Measurements from ENCODE around the gene POLG2.
"Not testable (repeated sequence)": the region's sequence is repeated elsewhere in the genome, so short reads cannot be mapped to it uniquely, and the experiment has no call there.

Gene POLG2

GRCh38 chr17:64441772-64442540 is 54.9 kb downstream of the POLG2 start:
- Histone ChIP-seq H3K4me1 (ENCODE audit: control insufficient read depth in 1 of 2, insufficient read depth in 2 of 2, low read length in 2 of 2) (no peaks in the 10 kb centered on the region), H3K4me3 (ENCODE audit: low read depth, low read length) (no peak overlapping the region), H3K27ac (ENCODE audit: low read depth, low read length) (no peak overlapping the region), H3K79me2 (ENCODE audit: control insufficient read depth, insufficient read depth, low read length, poor library complexity) (no peaks in the 10 kb centered on the region), H3K79me1 (ENCODE audit: low read length) (peaks cover 2% of the 10 kb centered on the region), H2AFZ (ENCODE audit: insufficient read depth, low read length, poor library complexity) (no peak overlapping the region), H3K36me3 (ENCODE audit: control insufficient read depth in 1 of 2, insufficient read depth in 2 of 2, low read length in 2 of 2) (no peaks in the 10 kb centered on the region), H4K8ac (ENCODE audit: low read depth, low read length) (no peak overlapping the region), H4K91ac (ENCODE audit: low read depth, low read length) (no peak overlapping the region), H3K14ac (ENCODE audit: low read length) (no peak overlapping the region), H3K23ac (ENCODE audit: low read length) (no peak overlapping the region), H2BK5ac (ENCODE audit: low read depth, low read length, poor library complexity) (no peak overlapping the region), H2BK12ac (ENCODE audit: low read length) (no peak overlapping the region), H3K18ac (ENCODE audit: low read length) (no peak overlapping the region), H2BK120ac (ENCODE audit: insufficient read depth, low read length, poor library complexity) (no peak overlapping the region), H3K4ac (ENCODE audit: low read depth, low read length) (no peak overlapping the region), H3K9me3 (ENCODE audit: insufficient read depth, low read depth, low read length) (peaks cover 9% of the 10 kb centered on the region), H3K27me3 (ENCODE audit: insufficient read depth, low read length) (no peaks in the 10 kb centered on the region), H3K9ac (ENCODE audit: low read length) (no peak overlapping the region), H3K4me2 (ENCODE audit: low read length) (no peak overlapping the region), H2AK5ac (ENCODE audit: low read length) (no peak overlapping the region), H4K12ac (ENCODE audit: low read depth, low read length) (no peak overlapping the region)
- peak; percentile 56 to 71 for DNase-seq
- WGBS (ENCODE audit: extremely low coverage, insufficient coverage, insufficient read length), result no CpG with 5 or more reads among the region's 10 CpGs

GRCh38 chr17:64439956-64440355 is 56.9 kb downstream of the POLG2 start:
- Histone ChIP-seq H3K4me3 (ENCODE audit: low read depth, low read length) (no peak overlapping the region), H2BK5ac (ENCODE audit: low read depth, low read length, poor library complexity) (no peak overlapping the region), H3K4me2 (ENCODE audit: low read length) (no peak overlapping the region), H3K14ac (ENCODE audit: low read length) (no peak overlapping the region), H3K79me1 (ENCODE audit: low read length) (peaks cover 2% of the 10 kb centered on the region), H3K18ac (ENCODE audit: low read length) (no peak overlapping the region), H3K4me1 (ENCODE audit: control insufficient read depth in 1 of 2, insufficient read depth in 2 of 2, low read length in 2 of 2) (no peaks in the 10 kb centered on the region), H2BK12ac (ENCODE audit: low read length) (no peak overlapping the region), H2BK120ac (ENCODE audit: insufficient read depth, low read length, poor library complexity) (no peak overlapping the region), H2AFZ (ENCODE audit: insufficient read depth, low read length, poor library complexity) (no peak overlapping the region), H4K8ac (ENCODE audit: low read depth, low read length) (no peak overlapping the region), H3K4ac (ENCODE audit: low read depth, low read length) (no peak overlapping the region), H3K36me3 (ENCODE audit: control insufficient read depth in 1 of 2, insufficient read depth in 2 of 2, low read length in 2 of 2) (no peaks in the 10 kb centered on the region), H4K91ac (ENCODE audit: low read depth, low read length) (no peak overlapping the region), H3K9ac (ENCODE audit: low read length) (no peak overlapping the region), H3K9me3 (ENCODE audit: insufficient read depth, low read depth, low read length) (peaks cover 9% of the 10 kb centered on the region), H2AK5ac (ENCODE audit: low read length) (no peak overlapping the region), H3K27me3 (ENCODE audit: insufficient read depth, low read length) (no peaks in the 10 kb centered on the region), H3K23ac (ENCODE audit: low read length) (no peak overlapping the region), H3K27ac (ENCODE audit: low read depth, low read length) (no peak overlapping the region), H4K12ac (ENCODE audit: low read depth, low read length) (no peak overlapping the region), H3K79me2 (ENCODE audit: control insufficient read depth, insufficient read depth, low read length, poor library complexity) (no peaks in the 10 kb centered on the region)
- WGBS (ENCODE audit: extremely low coverage, insufficient coverage, insufficient read length), result no CpG with 5 or more reads among the region's 2 CpGs
- DNase-seq, result no peak

- not testable (repeated sequence) for H3K79me1 ChIP-seq (ENCODE audit: low read length); H2AFZ ChIP-seq (ENCODE audit: insufficient read depth, low read length, poor library complexity); H3K18ac ChIP-seq (ENCODE audit: low read length); H3K14ac ChIP-seq (ENCODE audit: low read length); H4K8ac ChIP-seq (ENCODE audit: low read depth, low read length); H2AK5ac ChIP-seq (ENCODE audit: low read length); H2BK120ac ChIP-seq (ENCODE audit: insufficient read depth, low read length, poor library complexity); H3K27ac ChIP-seq (ENCODE audit: low read depth, low read length); H3K4ac ChIP-seq (ENCODE audit: low read depth, low read length); H3K23ac ChIP-seq (ENCODE audit: low read length); H3K79me2 ChIP-seq (ENCODE audit: control insufficient read depth, insufficient read depth, low read length, poor library complexity); H2BK5ac ChIP-seq (ENCODE audit: low read depth, low read length, poor library complexity); H3K4me2 ChIP-seq (ENCODE audit: low read length); H2BK12ac ChIP-seq (ENCODE audit: low read length); H3K27me3 ChIP-seq (ENCODE audit: insufficient read depth, low read length); H3K9ac ChIP-seq (ENCODE audit: low read length); H4K12ac ChIP-seq (ENCODE audit: low read depth, low read length); H3K36me3 ChIP-seq (ENCODE audit: control insufficient read depth in 1 of 2, insufficient read depth in 2 of 2, low read length in 2 of 2); H3K9me3 ChIP-seq (ENCODE audit: insufficient read depth, low read depth, low read length); H3K4me3 ChIP-seq (ENCODE audit: low read depth, low read length); H4K91ac ChIP-seq (ENCODE audit: low read depth, low read length); H3K4me1 ChIP-seq (ENCODE audit: control insufficient read depth in 1 of 2, insufficient read depth in 2 of 2, low read length in 2 of 2); DNase-seq
- no CpG with 5 or more reads among the region's 1 CpG for WGBS (ENCODE audit: extremely low coverage, insufficient coverage, insufficient read length)
Observed at GRCh38 chr17:64439521-64439920, 57.3 kb downstream of the POLG2 start.

GRCh38 chr17:64437944-64438525 is 58.8 kb downstream of the POLG2 start:
- no peak overlapping the region for H2BK5ac ChIP-seq (ENCODE audit: low read depth, low read length, poor library complexity)
- H3K27ac ChIP-seq (ENCODE audit: low read depth, low read length), result no peak overlapping the region
- no peak overlapping the region for H4K12ac ChIP-seq (ENCODE audit: low read depth, low read length)
- H3K4me3 ChIP-seq (ENCODE audit: low read depth, low read length), result no peak overlapping the region
- no peak overlapping the region for H3K4ac ChIP-seq (ENCODE audit: low read depth, low read length)
- no peak overlapping the region for H2AK5ac ChIP-seq (ENCODE audit: low read length)
- no peak overlapping the region for H2BK120ac ChIP-seq (ENCODE audit: insufficient read depth, low read length, poor library complexity)
- H3K27me3 ChIP-seq (ENCODE audit: insufficient read depth, low read length), result no peaks in the 10 kb centered on the region
- DNase-seq, result no peak
- no peak overlapping the region for H3K14ac ChIP-seq (ENCODE audit: low read length)
- no peak overlapping the region for H3K23ac ChIP-seq (ENCODE audit: low read length)
- no peak overlapping the region for H3K4me2 ChIP-seq (ENCODE audit: low read length)
- WGBS (ENCODE audit: extremely low coverage, insufficient coverage, insufficient read length), result no CpG with 5 or more reads among the region's 5 CpGs
- no peaks in the 10 kb centered on the region for H3K4me1 ChIP-seq (ENCODE audit: control insufficient read depth in 1 of 2, insufficient read depth in 2 of 2, low read length in 2 of 2)
- H2BK12ac ChIP-seq (ENCODE audit: low read length), result no peak overlapping the region
- no peak overlapping the region for H4K91ac ChIP-seq (ENCODE audit: low read depth, low read length)
- H2AFZ ChIP-seq (ENCODE audit: insufficient read depth, low read length, poor library complexity), result no peak overlapping the region
- H3K79me1 ChIP-seq (ENCODE audit: low read length), result peaks cover 2% of the 10 kb centered on the region
- H3K9ac ChIP-seq (ENCODE audit: low read length), result no peak overlapping the region
- H4K8ac ChIP-seq (ENCODE audit: low read depth, low read length), result no peak overlapping the region
- H3K79me2 ChIP-seq (ENCODE audit: control insufficient read depth, insufficient read depth, low read length, poor library complexity), result no peaks in the 10 kb centered on the region
- peaks cover 12% of the 10 kb centered on the region for H3K9me3 ChIP-seq (ENCODE audit: insufficient read depth, low read depth, low read length)
- H3K36me3 ChIP-seq (ENCODE audit: control insufficient read depth in 1 of 2, insufficient read depth in 2 of 2, low read length in 2 of 2), result no peaks in the 10 kb centered on the region
- no peak overlapping the region for H3K18ac ChIP-seq (ENCODE audit: low read length)
